ENCODE results near the gene TAF1C. TPM values are rescaled to one million over a fixed set of nuclear protein-coding genes. Genes with fewer than 3 reads are reported as not detected.

The TAF1C gene
- total and polyA plus RNA-seq, 2 of the 4 experiments (the other 2 are of a cell fraction): 7.3 to 35.5 TPM

- in situ Hi-C loops (cut with MboI; ENCODE audit: low sequenced_read_pairs): loop anchor here (5.0 to 10.0 kb wide), 2 partner anchors 92 to 215 kb away; partner anchors contain the start of gene NECAB2
- H3K9me1 ChIP-seq (ENCODE audit: insufficient read depth, low read length): peaks cover 12% of the 10 kb centered on the region; the same call in 1 of the 2 replicates
Observed at GRCh38 chr16:84179612-84180320, 7.1 kb downstream of the TAF1C start.

More at GRCh38 chr16:84179612-84180320, 7.1 kb downstream of the TAF1C start:
- H2BK20ac ChIP-seq (ENCODE audit: low read depth, low read length): no peak overlapping the region
- no peak overlapping the region for H3K4me2 ChIP-seq (ENCODE audit: low read depth, low read length)
- H2BK5ac ChIP-seq (ENCODE audit: low read depth, low read length, poor library complexity, severe bottlenecking): no peak overlapping the region
- 88% methylated on average over 17 of the region's 33 CpGs; no CpG with 5 or more reads in 1 of the 2 experiments for WGBS, 2 experiments (ENCODE audit: extremely low coverage in 2 of 2, insufficient read length in 1 of 2)
- H4K5ac ChIP-seq (ENCODE audit: low read depth, low read length): no peak overlapping the region
- H2BK15ac ChIP-seq (ENCODE audit: low read depth, low read length): no peak overlapping the region
- peaks cover 56% of the 10 kb centered on the region for H3K36me3 ChIP-seq (ENCODE audit: control insufficient read depth, insufficient read depth, low read length)
- no peak overlapping the region for H3K9ac ChIP-seq (ENCODE audit: low read depth, low read length)
- intact Hi-C loops (cut with micrococcal nuclease) (loop anchor here (5.0 kb wide), 3 partner anchors 62 to 128 kb away; partner anchors contain the start of gene MBTPS1), dilution Hi-C loops (cut with HindIII; ENCODE audit: low sequenced_read_pairs, unreplicated experiment) (no loop called here)
- no peak for ATAC-seq (ENCODE audit: low read depth)
- no peaks in the 10 kb centered on the region for H3K27me3 ChIP-seq (ENCODE audit: control insufficient read depth, insufficient read depth, low read length)
- POLR2A ChIA-PET (ENCODE audit: unreplicated experiment): no interaction called here
- no peak overlapping the region for H3K18ac ChIP-seq (ENCODE audit: low read depth, low read length)
- H2AFZ ChIP-seq (replicated peaks; ENCODE audit: low read length, poor library complexity): no peak overlapping the region
- no peak overlapping the region for H3K23ac ChIP-seq (ENCODE audit: low read depth, low read length)
- BruUV-seq (replicated peaks): no TSS peak
- no peak overlapping the region for H4K91ac ChIP-seq (ENCODE audit: insufficient read depth, low read depth, low read length)
- H4K20me1 ChIP-seq (ENCODE audit: insufficient read depth, low read length): peaks cover 25% of the 10 kb centered on the region
- no peak for DNase-seq
- H4K8ac ChIP-seq (ENCODE audit: low read depth in 2 of 2, low read length in 2 of 2): no peak overlapping the region
- no peak overlapping the region for H3K27ac ChIP-seq (ENCODE audit: insufficient read depth, low read length)
- H3K4ac ChIP-seq (ENCODE audit: low read depth, low read length): no peak overlapping the region
- peaks cover 15% of the 10 kb centered on the region for H3K4me1 ChIP-seq (ENCODE audit: control insufficient read depth, insufficient read depth, low read length)
- peaks cover 8 to 41% of the 10 kb centered on the region in 2 experiments for H3K79me1 ChIP-seq (ENCODE audit: low read depth in 1 of 2, low read length in 2 of 2)
- H2BK120ac ChIP-seq (ENCODE audit: low read depth, low read length): no peak overlapping the region
- CTCF ChIA-PET: no interaction called here
- no peak overlapping the region for H2AK5ac ChIP-seq (ENCODE audit: low read depth, low read length)
- H3K4me3 ChIP-seq (ENCODE audit: insufficient read depth, low read depth, low read length): no peak overlapping the region
- H3K14ac ChIP-seq (replicated peaks; ENCODE audit: low read depth, low read length): no peak overlapping the region
- H3K56ac ChIP-seq (ENCODE audit: extremely low read depth, insufficient read depth, low read length): no peak overlapping the region
- H2AK9ac ChIP-seq (replicated peaks; ENCODE audit: low read depth, low read length, poor library complexity): no peak overlapping the region
- no peaks in the 10 kb centered on the region for H3K9me3 ChIP-seq (ENCODE audit: control insufficient read depth, insufficient read depth, low read length)
- TF ChIP-seq RAD21 (IDR thresholded peaks at IDR 0.05; ENCODE audit: low read length) (no peak), USF2 (IDR thresholded peaks at IDR 0.05; ENCODE audit: low read depth, low read length) (no peak), CTCF (conservative IDR thresholded peaks at IDR 0.05; ENCODE audit: low read depth, low read length) (no peak), ELK1 (IDR thresholded peaks at IDR 0.05; ENCODE audit: borderline replicate concordance, low read depth, low read length) (no peak), CEBPB (IDR thresholded peaks at IDR 0.05; ENCODE audit: low read depth, low read length) (no peak)
